Mesenchymal stem cell (in vitro differentiated cells and primary cell): ENCODE results near the gene ENPP6.

Experiments
- DNase-seq: peaks from one replicate; pipeline ENCODE4 v3.0.0-alpha.2; 2013
- H2AFZ ChIP-seq: one replicate; pipeline ENCODE4 v1.6.1; 2013; ENCODE audit warnings: low read depth, mild to moderate bottlenecking, control low read depth, inconsistent platforms, low read length, moderate library complexity
- H2AK5ac ChIP-seq: 2 replicates; pipeline ENCODE4 v1.6.1; 2013; ENCODE audit warnings: low read length, moderate library complexity, mild to moderate bottlenecking, inconsistent platforms; ENCODE audit not compliant: severe bottlenecking
- H2BK120ac ChIP-seq: one replicate; pipeline ENCODE4 v1.6.1; 2013; ENCODE audit warnings: low read depth, mild to moderate bottlenecking, inconsistent platforms, low read length, moderate library complexity
- H2BK12ac ChIP-seq, 2 experiments: one replicate each; pipeline ENCODE4 v1.6.1; 2013; ENCODE audit warnings: inconsistent platforms in 2 of 2, low read length in 2 of 2, mild to moderate bottlenecking in 2 of 2, moderate library complexity in 2 of 2, control low read depth in 1 of 2
- H2BK15ac ChIP-seq: one replicate; pipeline ENCODE4 v1.6.1; 2013; ENCODE audit warnings: mild to moderate bottlenecking, low read depth, inconsistent platforms; ENCODE audit not compliant: poor library complexity, severe bottlenecking
- H2BK5ac ChIP-seq: 2 replicates; pipeline ENCODE4 v1.6.1; 2013; ENCODE audit warnings: low read depth, mild to moderate bottlenecking, low read length, control low read depth, inconsistent platforms; ENCODE audit not compliant: poor library complexity, severe bottlenecking
- H3K14ac ChIP-seq, 2 experiments: one replicate each; pipeline ENCODE4 v1.6.1; 2013; ENCODE audit warnings: inconsistent platforms in 2 of 2, low read length in 2 of 2, control low read depth in 1 of 2, mild to moderate bottlenecking in 1 of 2, moderate library complexity in 1 of 2
- H3K18ac ChIP-seq, 2 experiments: one replicate each; pipeline ENCODE4 v1.6.1; 2013; ENCODE audit warnings: inconsistent platforms in 2 of 2, low read length in 2 of 2, control low read depth in 1 of 2, low read depth in 1 of 2, mild to moderate bottlenecking in 1 of 2
- H3K23ac ChIP-seq, 2 experiments: one replicate each; pipeline ENCODE4 v1.6.1; 2013; ENCODE audit warnings: inconsistent platforms in 2 of 2, low read length in 2 of 2, mild to moderate bottlenecking in 2 of 2, moderate library complexity in 2 of 2, control low read depth in 1 of 2
- H3K27ac ChIP-seq: 2 replicates; pipeline ENCODE4 v1.5.1; 2013; ENCODE audit warnings: mild to moderate bottlenecking, moderate library complexity, low read length, control low read depth, inconsistent platforms; ENCODE audit not compliant: poor library complexity, severe bottlenecking
- H3K27me3 ChIP-seq, 2 experiments: 2 replicates each; pipeline versions ENCODE4 v1.6.1 to v1.7.0; 2013; ENCODE audit warnings: low read length in 2 of 2, mild to moderate bottlenecking in 2 of 2, moderate library complexity in 2 of 2, control low read depth in 1 of 2, inconsistent platforms in 1 of 2; ENCODE audit not compliant: control insufficient read depth in 1 of 2, insufficient read depth in 1 of 2
- H3K36me3 ChIP-seq, 2 experiments: 2 replicates each; pipeline versions ENCODE4 v1.6.1 to v1.7.0; 2013; ENCODE audit warnings: low read length in 2 of 2, control low read depth in 1 of 2, inconsistent platforms in 1 of 2, low read depth in 1 of 2, mild to moderate bottlenecking in 1 of 2; ENCODE audit not compliant: insufficient read depth in 2 of 2, control insufficient read depth in 1 of 2
- H3K4ac ChIP-seq, 2 experiments: one replicate each; pipeline ENCODE4 v1.6.1; 2013; ENCODE audit warnings: inconsistent platforms in 2 of 2, low read length in 2 of 2, mild to moderate bottlenecking in 2 of 2, moderate library complexity in 2 of 2, control low read depth in 1 of 2, low read depth in 1 of 2
- H3K4me1 ChIP-seq: 2 replicates; pipeline ENCODE4 v1.6.1; 2013; ENCODE audit warnings: low read depth, low read length, control low read depth; ENCODE audit not compliant: control insufficient read depth, insufficient read depth
- H3K4me2 ChIP-seq: 2 replicates; pipeline ENCODE4 v1.6.1; 2013; ENCODE audit warnings: low read length, mild to moderate bottlenecking, inconsistent platforms; ENCODE audit not compliant: poor library complexity, severe bottlenecking
- H3K4me3 ChIP-seq, 2 experiments: 2 replicates each; pipeline versions ENCODE4 v1.5.1 to v1.7.0; 2013; ENCODE audit warnings: low read length in 2 of 2, mild to moderate bottlenecking in 2 of 2, control low read depth in 1 of 2, low read depth in 1 of 2; ENCODE audit not compliant: insufficient read depth in 1 of 2
- H3K79me1 ChIP-seq: replicated peaks from 2 replicates; pipeline ENCODE4 v1.6.1; 2013; ENCODE audit warnings: mild to moderate bottlenecking, control low read depth, low read length, inconsistent platforms; ENCODE audit not compliant: poor library complexity, severe bottlenecking
- H3K9ac ChIP-seq: 2 replicates; pipeline ENCODE4 v1.7.0; 2013; ENCODE audit warnings: mild to moderate bottlenecking, low read length, moderate library complexity
- H3K9me3 ChIP-seq: 2 replicates; pipeline ENCODE4 v1.7.0; 2013; ENCODE audit warnings: mild to moderate bottlenecking, low read length; ENCODE audit not compliant: control insufficient read depth
- H4K8ac ChIP-seq: one replicate; pipeline ENCODE4 v1.6.1; 2013; ENCODE audit warnings: inconsistent platforms, mild to moderate bottlenecking, low read length, moderate library complexity
- H4K91ac ChIP-seq: one replicate; pipeline ENCODE4 v1.6.1; 2013; ENCODE audit warnings: mild to moderate bottlenecking, low read length, inconsistent platforms
- WGBS: methylation state at CpG from one replicate; pipeline ENCODE4 v1.1.7; 2013; ENCODE audit warnings: mixed read lengths; 5-methylcytosine and 5-hydroxymethylcytosine counted together

ENPP6 gene

DNA sequence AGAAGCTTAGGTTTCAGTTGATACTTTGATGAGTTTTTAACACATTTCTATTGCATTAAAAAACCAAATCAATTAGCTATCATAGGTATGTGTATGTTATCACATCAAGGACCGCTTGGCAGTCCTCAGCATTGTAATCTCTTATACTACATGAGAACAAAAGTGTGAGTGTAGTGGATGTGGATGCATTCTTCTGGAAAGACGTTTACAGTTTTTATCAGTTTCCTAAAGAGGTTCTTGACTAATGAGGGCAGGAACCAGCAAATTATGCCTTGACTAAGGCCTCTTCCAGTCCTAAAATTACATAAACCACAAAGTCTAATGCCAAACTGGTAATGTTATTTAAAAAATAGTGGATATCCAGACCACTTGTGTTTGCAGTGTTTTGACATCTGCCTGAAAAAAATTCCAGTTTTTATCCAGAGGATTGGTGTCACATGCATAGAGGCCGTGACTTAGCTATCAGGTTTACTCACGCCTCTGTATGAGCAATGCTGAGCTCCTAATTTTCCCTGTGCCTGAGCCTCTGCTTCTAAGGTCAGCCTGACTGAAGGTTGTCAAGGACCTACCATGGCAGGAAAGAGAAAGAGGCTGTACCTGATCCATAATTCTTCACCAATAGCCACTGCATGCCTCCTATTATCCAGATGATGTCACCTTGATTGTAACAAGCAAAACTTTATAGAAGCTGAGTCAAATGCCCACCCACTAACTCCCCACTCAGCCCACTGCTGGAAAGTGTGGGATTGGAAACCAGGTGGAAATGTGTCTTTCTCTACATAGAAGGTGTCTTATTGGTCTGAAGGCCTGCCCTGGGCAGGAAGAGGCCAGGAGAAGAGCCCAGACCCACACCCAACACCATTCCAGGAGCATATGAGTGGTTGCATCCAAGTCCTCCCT, 68.7 kb downstream of the ENPP6 start:
- DNase-seq: peak; percentile 67
- no peaks in the 10 kb centered on the region for H3K27me3 ChIP-seq
- H3K9me3 ChIP-seq: no peaks in the 10 kb centered on the region
- H3K4me2 ChIP-seq: no peak overlapping the region
- no peaks in the 10 kb centered on the region for H3K4me1 ChIP-seq
- 47% methylated on average over 3 of the region's 4 CpGs for WGBS
- no peak overlapping the region for H3K14ac ChIP-seq
- peak overlapping the region in 1 of 2 experiments; percentile 41 for H3K18ac ChIP-seq
- no peak overlapping the region for H2BK120ac ChIP-seq
- no peak overlapping the region for H3K4ac ChIP-seq
- H2AFZ ChIP-seq: no peak overlapping the region
- no peak overlapping the region for H2AK5ac ChIP-seq
- no peak overlapping the region for H2BK5ac ChIP-seq
- H3K27ac ChIP-seq: no peak overlapping the region
- no peak overlapping the region for H4K8ac ChIP-seq
- H3K4me3 ChIP-seq: no peak overlapping the region
- H3K36me3 ChIP-seq: no peaks in the 10 kb centered on the region
- no peak overlapping the region for H4K91ac ChIP-seq
- no peak overlapping the region for H2BK12ac ChIP-seq
- H3K23ac ChIP-seq: no peak overlapping the region
- no peaks in the 10 kb centered on the region for H3K79me1 ChIP-seq
- H3K9ac ChIP-seq: no peak overlapping the region
- no peak overlapping the region for H2BK15ac ChIP-seq

DNA sequence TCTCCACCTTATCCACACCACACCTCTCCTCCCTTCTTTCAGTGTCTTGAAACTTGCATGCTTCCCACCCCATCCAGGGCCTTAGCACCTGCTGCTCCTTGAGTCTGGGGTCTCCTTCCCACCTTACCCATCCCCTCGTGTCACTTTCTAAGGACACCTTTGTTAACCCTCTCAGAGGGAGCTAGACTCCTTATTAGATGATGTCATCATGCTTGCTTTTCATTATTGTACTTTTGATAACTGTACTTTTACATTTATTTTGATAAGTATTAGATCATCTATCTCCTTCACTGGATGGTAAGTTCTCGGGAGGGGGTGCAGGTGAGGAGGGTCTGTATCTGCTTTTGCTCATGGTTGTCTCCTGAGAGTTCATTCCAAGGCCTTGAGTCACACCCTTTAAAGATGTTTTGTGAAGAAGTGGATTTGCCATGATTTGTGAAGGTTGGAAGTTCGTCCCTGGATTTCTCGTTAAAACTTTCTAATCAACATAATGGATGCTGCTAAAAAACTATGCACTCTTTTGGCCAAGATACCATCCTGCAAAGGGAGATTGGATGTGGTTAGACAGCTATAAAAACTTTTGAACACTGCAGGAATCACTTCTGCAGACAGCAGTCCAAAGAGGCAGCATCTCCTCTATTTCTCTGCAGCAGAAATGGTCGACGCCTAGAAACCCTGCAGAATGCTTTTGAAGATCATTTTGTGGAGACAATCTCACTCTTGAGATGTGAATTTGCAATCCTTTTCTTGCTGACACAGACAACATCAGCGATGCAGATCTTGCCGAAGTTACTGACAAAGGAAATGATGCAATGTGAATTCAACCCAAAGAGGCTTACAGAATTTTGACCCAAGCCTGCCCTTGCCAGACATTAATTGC, 69.6 kb downstream of the ENPP6 start:
- H2AK5ac ChIP-seq: no peak overlapping the region
- H2BK5ac ChIP-seq: no peak overlapping the region
- H2AFZ ChIP-seq: peak overlapping the region; percentile 27
- no peak overlapping the region for H2BK12ac ChIP-seq
- H3K9me3 ChIP-seq: no peaks in the 10 kb centered on the region
- H3K9ac ChIP-seq: no peak overlapping the region
- peak overlapping the region in 1 of 2 experiments; percentile 41 for H3K4ac ChIP-seq
- H3K36me3 ChIP-seq: no peaks in the 10 kb centered on the region
- no peaks in the 10 kb centered on the region for H3K27me3 ChIP-seq
- no peak overlapping the region for H3K18ac ChIP-seq
- H3K4me1 ChIP-seq: no peaks in the 10 kb centered on the region
- no peak overlapping the region for H3K4me3 ChIP-seq
- no peak overlapping the region for H3K4me2 ChIP-seq
- peak; percentile 63 for DNase-seq
- no peak overlapping the region for H2BK120ac ChIP-seq
- no peak overlapping the region for H3K23ac ChIP-seq
- H3K14ac ChIP-seq: no peak overlapping the region
- no peak overlapping the region for H4K8ac ChIP-seq
- 42% methylated on average over 6 of the region's 8 CpGs for WGBS
- no peak overlapping the region for H2BK15ac ChIP-seq
- H4K91ac ChIP-seq: no peak overlapping the region
- no peaks in the 10 kb centered on the region for H3K79me1 ChIP-seq
- no peak overlapping the region for H3K27ac ChIP-seq

DNA sequence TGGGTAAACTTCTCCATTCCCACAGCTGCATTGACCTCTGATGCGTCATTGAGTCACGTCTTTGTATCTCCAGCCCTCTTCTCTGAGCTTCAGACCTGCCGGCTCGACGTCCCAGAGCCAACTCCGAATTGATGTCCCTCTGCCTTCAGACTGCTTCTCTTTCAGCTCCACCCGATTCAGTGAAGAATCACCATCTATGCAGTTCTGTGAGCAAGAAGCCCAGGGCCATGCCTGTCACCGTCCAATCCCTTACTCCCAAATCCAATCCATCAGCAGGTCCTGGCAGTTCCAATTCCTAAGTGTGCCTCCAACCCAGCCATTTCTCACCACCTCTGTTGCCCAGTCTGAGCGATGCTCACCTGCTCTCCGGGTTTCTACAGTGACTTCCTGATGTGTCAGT, 70.7 kb downstream of the ENPP6 start:
- no peaks in the 10 kb centered on the region for H3K9me3 ChIP-seq
- no peak overlapping the region for H3K27ac ChIP-seq
- H3K23ac ChIP-seq: no peak overlapping the region
- no peak overlapping the region for H3K4me3 ChIP-seq
- no peak overlapping the region for H2BK15ac ChIP-seq
- no peak overlapping the region for H2AFZ ChIP-seq
- H4K8ac ChIP-seq: no peak overlapping the region
- H3K18ac ChIP-seq: no peak overlapping the region
- H2BK120ac ChIP-seq: no peak overlapping the region
- H2BK5ac ChIP-seq: no peak overlapping the region
- no peak overlapping the region for H2AK5ac ChIP-seq
- no peak overlapping the region for H3K4ac ChIP-seq
- H3K4me1 ChIP-seq: no peaks in the 10 kb centered on the region
- DNase-seq: no peak
- no peaks in the 10 kb centered on the region for H3K36me3 ChIP-seq
- H3K4me2 ChIP-seq: no peak overlapping the region
- no peak overlapping the region for H3K14ac ChIP-seq
- WGBS: 81% methylated on average over 10 of the region's 10 CpGs
- no peak overlapping the region for H3K9ac ChIP-seq
- no peak overlapping the region for H2BK12ac ChIP-seq
- H3K27me3 ChIP-seq: no peaks in the 10 kb centered on the region
- no peak overlapping the region for H4K91ac ChIP-seq
- no peaks in the 10 kb centered on the region for H3K79me1 ChIP-seq

DNA sequence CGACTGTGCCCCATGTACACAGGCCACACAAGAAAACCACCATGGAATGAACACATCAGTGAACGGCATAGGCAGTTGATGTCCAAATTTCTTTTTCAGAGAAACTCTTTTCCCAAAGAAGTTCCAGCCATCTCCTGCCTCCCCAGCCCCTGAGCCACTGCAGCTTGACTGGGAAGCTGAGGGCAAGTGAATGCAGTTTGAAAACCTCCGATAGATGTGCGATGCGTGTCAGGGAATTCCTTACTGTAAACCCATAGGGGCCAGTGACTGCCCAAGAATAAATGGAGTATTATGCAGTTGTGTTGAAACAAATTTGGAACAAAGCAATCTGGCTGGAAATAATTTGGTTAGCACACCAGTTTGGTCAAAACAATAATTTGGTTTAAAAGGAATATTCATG, 72.1 kb downstream of the ENPP6 start:
- H2BK12ac ChIP-seq: no peak overlapping the region
- H4K8ac ChIP-seq: no peak overlapping the region
- no peak overlapping the region for H2BK5ac ChIP-seq
- peaks cover 6% of the 10 kb centered on the region for H3K9me3 ChIP-seq
- H3K23ac ChIP-seq: no peak overlapping the region
- no peak overlapping the region for H3K18ac ChIP-seq
- no peaks in the 10 kb centered on the region for H3K36me3 ChIP-seq
- H3K4me3 ChIP-seq: no peak overlapping the region
- H3K27me3 ChIP-seq: no peaks in the 10 kb centered on the region
- H3K4ac ChIP-seq: no peak overlapping the region
- 93% methylated on average over 5 of the region's 5 CpGs for WGBS
- no peak overlapping the region for H3K9ac ChIP-seq
- no peak for DNase-seq
- H3K4me2 ChIP-seq: no peak overlapping the region
- H3K4me1 ChIP-seq: no peaks in the 10 kb centered on the region
- no peak overlapping the region for H3K27ac ChIP-seq
- no peak overlapping the region for H2AFZ ChIP-seq
- no peak overlapping the region for H4K91ac ChIP-seq
- no peak overlapping the region for H2AK5ac ChIP-seq
- no peak overlapping the region for H2BK120ac ChIP-seq
- no peak overlapping the region for H3K14ac ChIP-seq
- no peaks in the 10 kb centered on the region for H3K79me1 ChIP-seq
- H2BK15ac ChIP-seq: no peak overlapping the region
